ENCODE data around the gene PNMA8C.

The PNMA8C gene

GRCh38 chr19:46413262-46414031 is 15.3 kb downstream of the PNMA8C start, which contains the start of gene CCDC8 (continued):
- TF ChIP-seq ZNF26 (tag by site-specific recombination; IDR thresholded peaks at IDR 0.05) (no peak), ZNF223 (tag by site-specific recombination; IDR thresholded peaks at IDR 0.05) (no peak), YY2 (tag by site-specific recombination; IDR thresholded peaks at IDR 0.05) (peak; percentile 24; the same call in 1 of the 2 replicates), ZNF214 (tag by site-specific recombination; IDR thresholded peaks at IDR 0.05; ENCODE audit: borderline replicate concordance) (no peak), ZNF585B (tag by site-specific recombination; IDR thresholded peaks at IDR 0.05) (no peak), ZNF341 (tag by site-specific recombination; IDR thresholded peaks at IDR 0.05; ENCODE audit: low read depth) (no peak), ZBTB10 (tag by site-specific recombination; IDR thresholded peaks at IDR 0.05) (peak; percentile 88), ZNF791 (tag by site-specific recombination; IDR thresholded peaks at IDR 0.05) (no peak), PRDM6 (tag by site-specific recombination; IDR thresholded peaks at IDR 0.05) (no peak), ZNF140 (tag by site-specific recombination; IDR thresholded peaks at IDR 0.05) (no peak), ZNF175 (tag by site-specific recombination; IDR thresholded peaks at IDR 0.05) (no peak), KLF1 (tag by site-specific recombination; IDR thresholded peaks at IDR 0.05) (peak; percentile 96), ZNF518A (tag by site-specific recombination; conservative IDR thresholded peaks at IDR 0.05; ENCODE audit: low read depth) (peak; percentile 27), OSR2 (tag by site-specific recombination; IDR thresholded peaks at IDR 0.05) (no peak), SCRT1 (tag by site-specific recombination; IDR thresholded peaks at IDR 0.05; ENCODE audit: borderline replicate concordance) (no peak), ZNF121 (tag by site-specific recombination; IDR thresholded peaks at IDR 0.05) (no peak), ZNF221 (tag by site-specific recombination; IDR thresholded peaks at IDR 0.05; ENCODE audit: borderline replicate concordance) (no peak), ZNF626 (tag by site-specific recombination; IDR thresholded peaks at IDR 0.05) (no peak), SP2 (tag by site-specific recombination; IDR thresholded peaks at IDR 0.05) (peak; percentile 94), ZNF610 (tag by site-specific recombination; IDR thresholded peaks at IDR 0.05; ENCODE audit: borderline replicate concordance) (no peak; the same call in 1 of the 2 replicates), ZNF354C (tag by site-specific recombination; IDR thresholded peaks at IDR 0.05; ENCODE audit: borderline replicate concordance, low read depth) (no peak), ZBTB48 (tag by site-specific recombination; IDR thresholded peaks at IDR 0.05) (no peak), ZNF132 (tag by site-specific recombination; IDR thresholded peaks at IDR 0.05; ENCODE audit: borderline replicate concordance) (no peak)
- TF ChIP-seq, protein P1, sequence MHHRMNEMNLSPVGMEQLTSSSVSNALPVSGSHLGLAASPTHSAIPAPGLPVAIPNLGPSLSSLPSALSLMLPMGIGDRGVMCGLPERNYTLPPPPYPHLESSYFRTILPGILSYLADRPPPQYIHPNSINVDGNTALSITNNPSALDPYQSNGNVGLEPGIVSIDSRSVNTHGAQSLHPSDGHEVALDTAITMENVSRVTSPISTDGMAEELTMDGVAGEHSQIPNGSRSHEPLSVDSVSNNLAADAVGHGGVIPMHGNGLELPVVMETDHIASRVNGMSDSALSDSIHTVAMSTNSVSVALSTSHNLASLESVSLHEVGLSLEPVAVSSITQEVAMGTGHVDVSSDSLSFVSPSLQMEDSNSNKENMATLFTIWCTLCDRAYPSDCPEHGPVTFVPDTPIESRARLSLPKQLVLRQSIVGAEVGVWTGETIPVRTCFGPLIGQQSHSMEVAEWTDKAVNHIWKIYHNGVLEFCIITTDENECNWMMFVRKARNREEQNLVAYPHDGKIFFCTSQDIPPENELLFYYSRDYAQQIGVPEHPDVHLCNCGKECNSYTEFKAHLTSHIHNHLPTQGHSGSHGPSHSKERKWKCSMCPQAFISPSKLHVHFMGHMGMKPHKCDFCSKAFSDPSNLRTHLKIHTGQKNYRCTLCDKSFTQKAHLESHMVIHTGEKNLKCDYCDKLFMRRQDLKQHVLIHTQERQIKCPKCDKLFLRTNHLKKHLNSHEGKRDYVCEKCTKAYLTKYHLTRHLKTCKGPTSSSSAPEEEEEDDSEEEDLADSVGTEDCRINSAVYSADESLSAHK (tag by site-specific recombination; IDR thresholded peaks at IDR 0.05), result no peak

Data from HEK293 (cell line).